CD14-positive monocyte (primary cell): ENCODE results near the gene EXOC6. TPM values are rescaled to one million over a fixed set of nuclear protein-coding genes. Genes with fewer than 3 reads are reported as not detected.

ENCODE experiments used
- DNase-seq, 3 donors: peaks; one replicate each; pipeline ENCODE4 v3.0.0-alpha.2; 2011 to 2022
- H2AFZ ChIP-seq: 2 replicates; pipeline ENCODE4 v1.6.0; 2012; ENCODE audit warnings: mild to moderate bottlenecking, low read depth, low read length, inconsistent platforms; ENCODE audit not compliant: insufficient read depth, poor library complexity, severe bottlenecking
- H3K27ac ChIP-seq, 2 donors: 1 replicate in 1 of 2; 2 replicates in 1 of 2; pipeline ENCODE4 v1.5.1; 2012 to 2013; ENCODE audit warnings: low read length in 2 of 2, control low read depth in 1 of 2, inconsistent platforms in 1 of 2, low read depth in 1 of 2, mild to moderate bottlenecking in 1 of 2
- H3K27me3 ChIP-seq, 2 donors: one replicate each; pipeline versions ENCODE4 v1.6.0 to v1.6.1; 2011 to 2013; ENCODE audit warnings: low read length in 2 of 2; ENCODE audit not compliant: control insufficient read depth in 2 of 2, insufficient read depth in 2 of 2
- H3K36me3 ChIP-seq, 2 donors: replicated peaks in 1 of 2; 1 replicate in 1 of 2; 2 replicates in 1 of 2; pipeline versions ENCODE4 v1.5.1 to v1.6.1; 2012 to 2013; ENCODE audit warnings: low read length in 2 of 2, control low read depth in 1 of 2, inconsistent platforms in 1 of 2, mild to moderate bottlenecking in 1 of 2; ENCODE audit not compliant: insufficient read depth in 2 of 2, control insufficient read depth in 1 of 2
- H3K4me1 ChIP-seq, 2 donors: 1 replicate in 1 of 2; 2 replicates in 1 of 2; pipeline versions ENCODE4 v1.5.1 to v1.6.1; 2012 to 2013; ENCODE audit warnings: low read length in 2 of 2, control low read depth in 1 of 2, inconsistent platforms in 1 of 2, mild to moderate bottlenecking in 1 of 2, moderate library complexity in 1 of 2; ENCODE audit not compliant: insufficient read depth in 2 of 2, control insufficient read depth in 1 of 2
- H3K4me2 ChIP-seq: replicated peaks from 2 replicates; pipeline ENCODE3; 2012; ENCODE audit warnings: low read length, moderate library complexity, mild to moderate bottlenecking; ENCODE audit not compliant: poor library complexity, severe bottlenecking; ENCODE audit errors: extremely low read depth
- H3K4me3 ChIP-seq, 3 experiments: fragments of 200-600 bp in 1 of 3; sonication (generic) in 1 of 3; replicated peaks in 1 of 3; 1 replicate in 2 of 3; 2 replicates in 1 of 3; pipeline ENCODE4 v1.5.1; 2011 to 2013; ENCODE audit warnings: low read length in 3 of 3, mild to moderate bottlenecking in 3 of 3, control low read depth in 2 of 3, low read depth in 2 of 3, inconsistent platforms in 1 of 3, moderate library complexity in 1 of 3
- H3K79me2 ChIP-seq: 2 replicates; pipeline ENCODE4 v1.6.0; 2012; ENCODE audit warnings: mild to moderate bottlenecking, control low read depth, inconsistent platforms, low read length, moderate library complexity; ENCODE audit not compliant: insufficient read depth
- H3K9ac ChIP-seq: 2 replicates; pipeline ENCODE4 v1.6.0; 2017; ENCODE audit warnings: low read length, mild to moderate bottlenecking; ENCODE audit not compliant: insufficient read depth, poor library complexity, severe bottlenecking
- H3K9me3 ChIP-seq, 2 donors: replicated peaks in 1 of 2; 1 replicate in 1 of 2; 2 replicates in 1 of 2; pipeline versions ENCODE4 v1.5.1 to v1.6.1; 2012 to 2013; ENCODE audit warnings: low read length in 2 of 2, control low read depth in 1 of 2; ENCODE audit not compliant: control insufficient read depth in 1 of 2, insufficient read depth in 1 of 2
- H4K20me1 ChIP-seq: 2 replicates; pipeline ENCODE4 v1.6.0; 2012; ENCODE audit warnings: mild to moderate bottlenecking, low read length, control low read depth, moderate library complexity; ENCODE audit not compliant: insufficient read depth
- H3K27ac Mint-ChIP-seq, 7 donors: one replicate each; pipeline ENCODE4 v1.8.0; 2020; ENCODE audit warnings: mild to moderate bottlenecking in 7 of 7, mixed read lengths in 7 of 7, moderate library complexity in 6 of 7, inconsistent platforms in 2 of 7
- H3K27me3 Mint-ChIP-seq, 3 donors: one replicate each; pipeline ENCODE4 v1.8.0; 2021 to 2022; ENCODE audit warnings: low read depth in 3 of 3, mild to moderate bottlenecking in 3 of 3, mixed read lengths in 3 of 3, moderate library complexity in 3 of 3, inconsistent platforms in 1 of 3
- H3K36me3 Mint-ChIP-seq, 2 donors: one replicate each; pipeline ENCODE4 v1.8.0; 2020; ENCODE audit warnings: mixed read lengths in 2 of 2, inconsistent platforms in 1 of 2, mild to moderate bottlenecking in 1 of 2
- H3K4me1 Mint-ChIP-seq: one replicate; pipeline ENCODE4 v1.8.0; 2020; ENCODE audit warnings: mild to moderate bottlenecking, mixed read lengths
- H3K4me3 Mint-ChIP-seq, 2 donors: one replicate each; pipeline ENCODE4 v1.8.0; 2020; ENCODE audit warnings: mild to moderate bottlenecking in 2 of 2, mixed read lengths in 2 of 2, moderate library complexity in 1 of 2
- H3K9me3 Mint-ChIP-seq, 7 donors: one replicate each; pipeline ENCODE4 v1.8.0; 2020 to 2022; ENCODE audit warnings: mixed read lengths in 7 of 7, mild to moderate bottlenecking in 6 of 7, moderate library complexity in 6 of 7, inconsistent platforms in 2 of 7
- CTCF ChIP-seq: fragments of 200-600 bp; IDR thresholded peaks from one replicate; pipeline ENCODE4 v1.8.0; 2022; ENCODE audit warnings: antibody characterized with exemption, mild to moderate bottlenecking
- WGBS: methylation state at CpG from one replicate; pipeline ENCODE4 v1.1.5; 2013; ENCODE audit warnings: missing lambda C conversion rate; ENCODE audit not compliant: insufficient coverage; 5-methylcytosine and 5-hydroxymethylcytosine counted together
- intact Hi-C, 2 donors: fragments of 100-400 bp; cut with micrococcal nuclease; formaldehyde crosslinking; loops; one replicate each; pipeline versions ENCODE4 v1.15.0 to v1.15.1; 2023
- polyA plus RNA-seq, 3 donors: library from polyadenylated mRNA; depleted of rRNA in 1 of 3; unstranded in 2 of 3; stranded (reverse) in 1 of 3; fragments of 300-500 nt in 2 of 3; fragments of >200 nt in 1 of 3; fragmentation: Illumina TruSeq in 2 of 3; gene quantifications; 1 replicate in 2 of 3; 2 replicates in 1 of 3; pipeline ENCODE4 v1.2.3, GENCODE V29; 2012 to 2021

The EXOC6 gene
- polyA plus RNA-seq, 3 donors, result 7.5 to 9.6 (median 8.3) TPM

GRCh38 chr10:92901819-92902251 is 53.5 kb downstream of the EXOC6 start:
- no peak overlapping the region for H3K9ac ChIP-seq
- H3K27me3 ChIP-seq, result no peaks in the 10 kb centered on the region
- no peaks in the 10 kb centered on the region for H3K27me3 Mint-ChIP-seq
- H3K36me3 ChIP-seq, result peaks cover 30 to 63% of the 10 kb centered on the region in 2 donors
- no peak overlapping the region for H3K4me3 Mint-ChIP-seq
- DNase-seq, result no peak
- H3K27ac Mint-ChIP-seq, result no peak overlapping the region
- intact Hi-C loops, result no loop called here
- H3K79me2 ChIP-seq, result no peaks in the 10 kb centered on the region
- no peaks in the 10 kb centered on the region for H3K4me1 Mint-ChIP-seq
- H3K4me2 ChIP-seq, result no peak overlapping the region
- no peaks in the 10 kb centered on the region for H3K4me1 ChIP-seq
- H2AFZ ChIP-seq, result no peak overlapping the region
- peaks cover 0 to 4% (median 0%) of the 10 kb centered on the region in 7 donors for H3K9me3 Mint-ChIP-seq
- no peaks in the 10 kb centered on the region for H4K20me1 ChIP-seq
- H3K9me3 ChIP-seq, result no peaks in the 10 kb centered on the region
- TF ChIP-seq CTCF, result no peak
- H3K36me3 Mint-ChIP-seq, result peaks cover 64 to 70% of the 10 kb centered on the region in 2 donors
- H3K27ac ChIP-seq, result no peak overlapping the region
- H3K4me3 ChIP-seq, result no peak overlapping the region
- WGBS, result no CpG with 5 or more reads among the region's 3 CpGs

GRCh38 chr10:92903633-92904032 is 55.3 kb downstream of the EXOC6 start:
- H3K79me2 ChIP-seq, result no peaks in the 10 kb centered on the region
- H3K27ac Mint-ChIP-seq, result no peak overlapping the region
- H3K27ac ChIP-seq, result no peak overlapping the region
- peaks cover 0 to 4% (median 0%) of the 10 kb centered on the region in 7 donors for H3K9me3 Mint-ChIP-seq
- WGBS, result no CpG with 5 or more reads among the region's 1 CpG
- H3K36me3 Mint-ChIP-seq, result peaks cover 59 to 70% of the 10 kb centered on the region in 2 donors
- no peak overlapping the region for H2AFZ ChIP-seq
- no peaks in the 10 kb centered on the region for H4K20me1 ChIP-seq
- no peaks in the 10 kb centered on the region for H3K27me3 Mint-ChIP-seq
- TF ChIP-seq CTCF, result no peak
- no peaks in the 10 kb centered on the region for H3K27me3 ChIP-seq
- H3K9me3 ChIP-seq, result no peaks in the 10 kb centered on the region
- H3K4me3 ChIP-seq, result no peak overlapping the region
- H3K9ac ChIP-seq, result no peak overlapping the region
- no peak overlapping the region for H3K4me3 Mint-ChIP-seq
- peaks cover 19 to 59% of the 10 kb centered on the region in 2 donors for H3K36me3 ChIP-seq
- no peaks in the 10 kb centered on the region for H3K4me1 ChIP-seq
- no peak for DNase-seq
- H3K4me2 ChIP-seq, result no peak overlapping the region
- intact Hi-C loops, result no loop called here
- no peaks in the 10 kb centered on the region for H3K4me1 Mint-ChIP-seq
